ENCODE results near the gene NSD2. TPM values are rescaled to one million over a fixed set of nuclear protein-coding genes. Genes with fewer than 3 reads are reported as not detected.

Gene NSD2
- polyA plus RNA-seq, 1 donor from 2014 or later, result 51.6 TPM

DNA sequence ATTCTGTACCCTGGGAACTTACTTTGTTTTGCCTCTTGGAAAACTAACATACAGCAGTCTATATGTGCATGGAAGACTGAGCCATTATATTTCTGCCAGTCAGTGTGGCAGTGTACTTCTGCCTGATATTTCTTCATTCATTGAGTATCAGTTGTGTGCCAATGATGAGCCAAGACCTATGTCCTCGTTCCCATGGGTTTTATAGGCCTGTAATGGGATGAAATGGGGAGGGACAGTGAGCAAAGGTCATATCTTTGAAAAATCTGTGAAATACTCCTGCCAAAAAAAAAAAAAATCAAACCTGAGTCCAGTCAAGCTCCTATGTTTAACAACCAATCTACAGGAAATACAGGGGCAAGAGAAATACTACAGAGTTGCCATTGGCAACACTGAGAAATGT lies 9.1 kb downstream of the NSD2 start:
- Histone ChIP-seq H3K79me2 (replicated peaks; ENCODE audit: insufficient read depth, low read length) (peaks cover 91% of the 10 kb centered on the region), H3K4me2 (ENCODE audit: low read length) (no peak overlapping the region), H3K4me3 (ENCODE audit: low read length) (no peak overlapping the region), H3F3A (ENCODE audit: insufficient read depth, low read length, poor library complexity, severe bottlenecking) (no peaks in the 10 kb centered on the region), H3K27me3 (ENCODE audit: insufficient read depth, low read depth, low read length) (no peaks in the 10 kb centered on the region), H3K27ac (ENCODE audit: low read length) (no peak overlapping the region), H3K9me3 (ENCODE audit: low read length) (no peaks in the 10 kb centered on the region), H3K9ac (ENCODE audit: low read length) (no peak overlapping the region), H3K36me3 (ENCODE audit: insufficient read depth, low read length) (no peaks in the 10 kb centered on the region), H3K9me2 (ENCODE audit: insufficient read depth, low read length) (no peaks in the 10 kb centered on the region), H4K20me1 (ENCODE audit: insufficient read depth) (peaks cover 7% of the 10 kb centered on the region), H2AFZ (ENCODE audit: low read depth, low read length) (no peak overlapping the region)
- TF ChIP-seq SMC3 (conservative IDR thresholded peaks at IDR 0.05; ENCODE audit: poor library complexity) (no peak), POLR2AphosphoS5 (IDR thresholded peaks at IDR 0.05) (no peak), RAD21 (conservative IDR thresholded peaks at IDR 0.05) (no peak), EZH2 (IDR thresholded peaks at IDR 0.05; ENCODE audit: borderline replicate concordance, insufficient read depth, low read length, poor library complexity, severe bottlenecking) (no peak), TAF1 (IDR thresholded peaks at IDR 0.05; ENCODE audit: low read depth) (no peak), MXI1 (conservative IDR thresholded peaks at IDR 0.05; ENCODE audit: poor library complexity, severe bottlenecking) (no peak), EP300 (conservative IDR thresholded peaks at IDR 0.05; ENCODE audit: poor library complexity, severe bottlenecking) (no peak)
- TF ChIP-seq, protein P1, sequence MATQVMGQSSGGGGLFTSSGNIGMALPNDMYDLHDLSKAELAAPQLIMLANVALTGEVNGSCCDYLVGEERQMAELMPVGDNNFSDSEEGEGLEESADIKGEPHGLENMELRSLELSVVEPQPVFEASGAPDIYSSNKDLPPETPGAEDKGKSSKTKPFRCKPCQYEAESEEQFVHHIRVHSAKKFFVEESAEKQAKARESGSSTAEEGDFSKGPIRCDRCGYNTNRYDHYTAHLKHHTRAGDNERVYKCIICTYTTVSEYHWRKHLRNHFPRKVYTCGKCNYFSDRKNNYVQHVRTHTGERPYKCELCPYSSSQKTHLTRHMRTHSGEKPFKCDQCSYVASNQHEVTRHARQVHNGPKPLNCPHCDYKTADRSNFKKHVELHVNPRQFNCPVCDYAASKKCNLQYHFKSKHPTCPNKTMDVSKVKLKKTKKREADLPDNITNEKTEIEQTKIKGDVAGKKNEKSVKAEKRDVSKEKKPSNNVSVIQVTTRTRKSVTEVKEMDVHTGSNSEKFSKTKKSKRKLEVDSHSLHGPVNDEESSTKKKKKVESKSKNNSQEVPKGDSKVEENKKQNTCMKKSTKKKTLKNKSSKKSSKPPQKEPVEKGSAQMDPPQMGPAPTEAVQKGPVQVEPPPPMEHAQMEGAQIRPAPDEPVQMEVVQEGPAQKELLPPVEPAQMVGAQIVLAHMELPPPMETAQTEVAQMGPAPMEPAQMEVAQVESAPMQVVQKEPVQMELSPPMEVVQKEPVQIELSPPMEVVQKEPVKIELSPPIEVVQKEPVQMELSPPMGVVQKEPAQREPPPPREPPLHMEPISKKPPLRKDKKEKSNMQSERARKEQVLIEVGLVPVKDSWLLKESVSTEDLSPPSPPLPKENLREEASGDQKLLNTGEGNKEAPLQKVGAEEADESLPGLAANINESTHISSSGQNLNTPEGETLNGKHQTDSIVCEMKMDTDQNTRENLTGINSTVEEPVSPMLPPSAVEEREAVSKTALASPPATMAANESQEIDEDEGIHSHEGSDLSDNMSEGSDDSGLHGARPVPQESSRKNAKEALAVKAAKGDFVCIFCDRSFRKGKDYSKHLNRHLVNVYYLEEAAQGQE (IDR thresholded peaks at IDR 0.05; ENCODE audit: borderline replicate concordance), result no peak
- TF ChIP-seq, protein P2, sequence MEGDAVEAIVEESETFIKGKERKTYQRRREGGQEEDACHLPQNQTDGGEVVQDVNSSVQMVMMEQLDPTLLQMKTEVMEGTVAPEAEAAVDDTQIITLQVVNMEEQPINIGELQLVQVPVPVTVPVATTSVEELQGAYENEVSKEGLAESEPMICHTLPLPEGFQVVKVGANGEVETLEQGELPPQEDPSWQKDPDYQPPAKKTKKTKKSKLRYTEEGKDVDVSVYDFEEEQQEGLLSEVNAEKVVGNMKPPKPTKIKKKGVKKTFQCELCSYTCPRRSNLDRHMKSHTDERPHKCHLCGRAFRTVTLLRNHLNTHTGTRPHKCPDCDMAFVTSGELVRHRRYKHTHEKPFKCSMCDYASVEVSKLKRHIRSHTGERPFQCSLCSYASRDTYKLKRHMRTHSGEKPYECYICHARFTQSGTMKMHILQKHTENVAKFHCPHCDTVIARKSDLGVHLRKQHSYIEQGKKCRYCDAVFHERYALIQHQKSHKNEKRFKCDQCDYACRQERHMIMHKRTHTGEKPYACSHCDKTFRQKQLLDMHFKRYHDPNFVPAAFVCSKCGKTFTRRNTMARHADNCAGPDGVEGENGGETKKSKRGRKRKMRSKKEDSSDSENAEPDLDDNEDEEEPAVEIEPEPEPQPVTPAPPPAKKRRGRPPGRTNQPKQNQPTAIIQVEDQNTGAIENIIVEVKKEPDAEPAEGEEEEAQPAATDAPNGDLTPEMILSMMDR (IDR thresholded peaks at IDR 0.05; ENCODE audit: poor library complexity, severe bottlenecking), result no peak

DNA sequence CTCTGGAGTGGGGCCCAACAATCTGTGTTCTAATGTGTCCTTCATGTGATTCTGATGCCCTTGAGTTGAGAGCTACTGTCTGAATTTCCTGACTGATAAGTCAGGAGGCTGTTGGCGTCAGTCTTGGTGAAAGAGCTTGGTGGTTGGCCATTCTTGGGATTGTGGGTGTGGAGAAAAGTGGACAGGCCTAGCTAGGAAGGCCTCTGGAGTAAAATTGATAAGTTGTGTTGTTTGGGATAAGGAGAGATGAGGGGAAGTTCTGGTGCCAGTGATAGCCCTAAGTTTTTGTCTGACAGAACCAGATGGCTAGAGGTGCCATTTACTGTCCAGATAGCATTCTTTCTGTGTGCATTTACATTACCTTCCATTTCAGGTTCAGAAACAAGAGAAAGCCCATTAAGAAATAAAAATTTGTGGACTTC lies 11.7 kb downstream of the NSD2 start:
- H3K4me3 ChIP-seq (ENCODE audit: low read length), result no peak overlapping the region
- H3K9me2 ChIP-seq (ENCODE audit: insufficient read depth, low read length), result no peaks in the 10 kb centered on the region
- H3K27me3 ChIP-seq (ENCODE audit: insufficient read depth, low read depth, low read length), result no peaks in the 10 kb centered on the region
- no peaks in the 10 kb centered on the region for H3K36me3 ChIP-seq (ENCODE audit: insufficient read depth, low read length)
- no peaks in the 10 kb centered on the region for H3F3A ChIP-seq (ENCODE audit: insufficient read depth, low read length, poor library complexity, severe bottlenecking)
- H3K4me2 ChIP-seq (ENCODE audit: low read length), result no peak overlapping the region
- peaks cover 7% of the 10 kb centered on the region for H4K20me1 ChIP-seq (ENCODE audit: insufficient read depth)
- TF ChIP-seq, protein P2 (IDR thresholded peaks at IDR 0.05; ENCODE audit: poor library complexity, severe bottlenecking), result no peak
- TF ChIP-seq, protein P1 (IDR thresholded peaks at IDR 0.05; ENCODE audit: borderline replicate concordance), result no peak
- TF ChIP-seq POLR2AphosphoS5 (IDR thresholded peaks at IDR 0.05) (no peak), EP300 (conservative IDR thresholded peaks at IDR 0.05; ENCODE audit: poor library complexity, severe bottlenecking) (no peak), SMC3 (conservative IDR thresholded peaks at IDR 0.05; ENCODE audit: poor library complexity) (no peak), EZH2 (IDR thresholded peaks at IDR 0.05; ENCODE audit: borderline replicate concordance, insufficient read depth, low read length, poor library complexity, severe bottlenecking) (no peak), MXI1 (conservative IDR thresholded peaks at IDR 0.05; ENCODE audit: poor library complexity, severe bottlenecking) (no peak), TAF1 (IDR thresholded peaks at IDR 0.05; ENCODE audit: low read depth) (no peak)
- no peaks in the 10 kb centered on the region for H3K9me3 ChIP-seq (ENCODE audit: low read length)
- no peak overlapping the region for H3K9ac ChIP-seq (ENCODE audit: low read length)
- peaks cover 85% of the 10 kb centered on the region for H3K79me2 ChIP-seq (replicated peaks; ENCODE audit: insufficient read depth, low read length)
- H2AFZ ChIP-seq (ENCODE audit: low read depth, low read length), result no peak overlapping the region
- H3K27ac ChIP-seq (ENCODE audit: low read length), result no peak overlapping the region
